ENCODE results near the gene CPD.

The CPD gene

DNA sequence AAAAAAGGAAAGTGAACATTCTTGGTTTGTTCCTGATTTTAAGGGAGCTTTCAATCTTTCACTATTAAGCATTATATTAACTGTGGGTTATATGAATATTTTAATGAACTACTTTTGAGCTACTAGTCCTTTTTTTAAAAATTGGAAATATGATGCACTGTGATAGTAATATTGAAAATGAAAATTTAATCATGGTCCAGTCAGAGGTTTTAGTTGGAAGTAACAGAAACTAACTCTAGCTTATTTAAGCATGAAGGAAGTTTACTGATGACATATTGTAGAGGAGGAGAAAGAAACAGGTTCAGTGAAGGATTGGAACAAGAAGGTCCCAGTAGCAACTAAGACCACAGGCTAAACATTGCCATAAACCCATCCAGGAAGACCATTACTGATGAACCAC, 24.0 kb upstream of the CPD start:
- no peak for DNase-seq (ENCODE audit: low read depth in 2 of 2)

DNA sequence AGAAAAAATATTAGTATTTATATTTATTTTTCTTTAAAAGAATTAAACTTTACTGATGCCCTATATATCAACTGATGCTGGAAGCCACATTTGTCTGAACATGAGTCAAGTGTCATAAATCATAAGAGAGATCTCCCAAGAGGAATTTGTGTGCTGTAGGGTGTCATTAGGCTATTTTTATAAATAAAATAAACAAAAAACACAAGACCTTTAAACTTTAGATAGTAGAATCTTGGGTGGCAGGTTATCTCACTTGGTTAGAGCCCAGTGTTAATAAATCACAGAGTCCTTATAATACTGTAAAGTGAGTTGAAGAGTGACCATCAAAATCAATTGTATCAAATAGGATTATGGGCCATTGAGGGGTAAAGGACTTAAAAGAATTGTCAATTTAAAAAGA, 21.3 kb upstream of the CPD start:
- no peak for DNase-seq (ENCODE audit: low read depth in 2 of 2)

DNA sequence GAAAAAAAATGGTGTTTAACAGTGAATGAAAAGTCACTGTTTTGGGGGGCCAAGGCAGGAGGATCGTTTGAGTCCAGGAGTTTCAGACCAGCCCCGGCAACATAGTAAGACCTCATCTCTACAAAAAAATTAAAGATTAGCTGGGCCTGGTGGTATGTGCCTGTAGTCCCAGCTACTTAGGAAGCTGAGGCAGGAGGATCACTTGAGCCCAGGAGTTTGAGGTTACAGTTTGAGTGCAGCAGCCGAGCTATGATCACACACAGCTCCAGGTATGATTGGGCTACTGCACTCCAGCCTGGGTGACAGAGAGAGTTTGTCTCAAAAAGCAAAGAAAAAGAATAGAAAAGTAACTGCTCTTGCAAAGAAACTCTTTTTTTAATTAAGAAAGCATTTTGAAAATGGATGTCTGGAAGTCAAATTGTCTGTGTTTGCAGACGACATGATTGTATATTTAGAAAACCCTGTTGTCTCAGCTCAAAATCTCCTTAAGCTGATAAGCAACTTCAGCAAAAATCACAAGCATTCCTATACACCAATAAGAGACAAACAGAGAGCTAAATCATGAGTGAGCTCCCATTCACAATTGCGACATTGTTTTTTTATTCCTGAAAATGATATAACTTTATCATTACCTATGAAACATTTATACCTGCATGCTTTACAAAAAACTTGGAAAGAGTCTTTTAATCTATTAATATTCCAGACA, 20.5 kb upstream of the CPD start:
- DNase-seq (ENCODE audit: low read depth in 2 of 2) = no peak

GRCh38 chr17:30360086-30360808, 18.5 kb upstream of the CPD start:
- no peak for DNase-seq (ENCODE audit: low read depth in 2 of 2)

- DNase-seq (ENCODE audit: low read depth in 2 of 2) = no peak
Measured at GRCh38 chr17:30361766-30362279, 16.9 kb upstream of the CPD start.

GRCh38 chr17:30363715-30364202, 15.0 kb upstream of the CPD start:
- peak; percentile 53 to 75 for DNase-seq (ENCODE audit: low read depth in 2 of 2)

- no peak for DNase-seq (ENCODE audit: low read depth in 2 of 2)
Measured at GRCh38 chr17:30366536-30366935, 12.2 kb upstream of the CPD start.

- no peak for DNase-seq (ENCODE audit: low read depth in 2 of 2)
Measured at GRCh38 chr17:30368912-30369720, 9.6 kb upstream of the CPD start.

GRCh38 chr17:30369995-30370394, 8.7 kb upstream of the CPD start:
- no peak for DNase-seq (ENCODE audit: low read depth in 2 of 2)

DNA sequence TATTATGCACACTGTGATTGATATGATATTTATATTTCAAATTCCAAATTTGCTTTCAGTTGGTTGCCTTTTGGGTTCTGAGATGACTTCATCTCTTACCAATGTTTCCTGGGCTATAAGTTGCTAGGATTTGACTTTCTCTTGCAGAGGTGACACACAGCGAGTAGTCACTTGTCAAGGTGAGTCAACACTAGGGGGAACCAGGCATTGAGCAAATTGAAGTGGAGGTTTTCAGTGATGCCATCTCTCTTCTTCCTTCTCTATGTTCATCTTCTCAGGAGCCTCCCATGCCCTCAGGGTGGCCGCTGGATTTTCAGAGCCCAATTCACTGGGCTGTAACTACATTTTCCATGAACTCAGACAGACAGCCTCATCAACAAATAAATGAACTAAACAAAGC, 6.0 kb upstream of the CPD start:
- DNase-seq (ENCODE audit: low read depth in 2 of 2) = no peak

DNA sequence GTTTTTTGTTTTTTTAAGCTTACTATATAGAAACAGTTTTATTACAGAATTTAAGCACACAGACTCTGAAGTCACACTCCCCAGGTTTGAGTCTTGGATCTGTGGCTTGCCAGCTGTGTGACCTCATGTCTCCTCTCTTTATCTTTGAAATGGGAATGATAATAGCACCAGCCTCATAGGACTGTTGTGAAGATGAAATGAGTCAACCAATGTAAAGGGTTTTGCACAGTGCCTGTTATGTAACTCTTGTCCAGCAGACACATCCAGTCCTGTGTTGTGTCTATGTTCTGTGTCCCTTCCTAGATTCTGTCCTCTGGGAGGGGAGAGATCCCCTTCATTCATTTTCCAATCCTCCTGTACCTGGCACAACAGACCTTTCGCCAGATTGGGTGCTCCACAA, 3.1 kb upstream of the CPD start:
- no peak for DNase-seq (ENCODE audit: low read depth in 2 of 2)

DNA sequence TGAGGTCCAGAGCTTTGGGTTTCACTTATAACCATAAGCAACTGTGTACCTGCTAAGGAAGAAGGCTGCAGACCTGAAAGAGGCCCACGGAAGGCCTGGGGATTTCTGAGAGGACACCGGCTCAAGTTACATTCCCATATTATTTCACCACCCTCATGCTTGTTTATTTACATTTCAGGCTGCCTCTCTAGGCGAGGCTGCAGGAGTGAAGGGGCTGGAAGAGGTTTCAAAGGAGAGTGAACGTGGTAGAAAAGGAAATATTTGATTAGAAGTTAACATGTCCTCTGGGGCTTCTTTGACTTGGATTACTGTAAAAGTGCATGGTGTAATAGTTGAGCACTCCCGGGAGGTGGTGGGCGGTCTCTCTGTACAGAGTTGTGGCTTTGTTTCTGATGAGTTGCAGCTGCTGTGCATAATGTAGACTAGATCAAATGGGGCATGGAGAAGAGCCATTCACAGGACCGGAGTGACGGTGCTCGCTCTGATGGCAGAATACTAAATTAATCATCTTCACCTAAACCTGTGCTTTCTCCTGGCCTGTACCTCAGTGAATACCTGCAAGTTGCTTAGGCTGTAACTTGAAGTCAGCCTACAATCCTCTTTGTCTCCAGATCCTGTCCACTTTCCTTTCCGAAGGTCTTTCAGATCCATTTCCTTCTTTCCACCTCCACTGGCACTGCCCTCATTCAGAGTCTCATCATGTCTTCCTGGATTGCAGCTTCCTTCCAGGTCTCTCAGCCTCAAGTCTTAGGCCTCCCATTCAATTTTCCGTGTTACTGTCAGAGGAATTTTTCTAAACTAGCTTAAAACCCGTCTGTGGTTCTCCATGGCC, 1.9 kb upstream of the CPD start:
- DNase-seq (ENCODE audit: low read depth in 2 of 2) = peak in 1 of 2 donors; percentile 33

DNA sequence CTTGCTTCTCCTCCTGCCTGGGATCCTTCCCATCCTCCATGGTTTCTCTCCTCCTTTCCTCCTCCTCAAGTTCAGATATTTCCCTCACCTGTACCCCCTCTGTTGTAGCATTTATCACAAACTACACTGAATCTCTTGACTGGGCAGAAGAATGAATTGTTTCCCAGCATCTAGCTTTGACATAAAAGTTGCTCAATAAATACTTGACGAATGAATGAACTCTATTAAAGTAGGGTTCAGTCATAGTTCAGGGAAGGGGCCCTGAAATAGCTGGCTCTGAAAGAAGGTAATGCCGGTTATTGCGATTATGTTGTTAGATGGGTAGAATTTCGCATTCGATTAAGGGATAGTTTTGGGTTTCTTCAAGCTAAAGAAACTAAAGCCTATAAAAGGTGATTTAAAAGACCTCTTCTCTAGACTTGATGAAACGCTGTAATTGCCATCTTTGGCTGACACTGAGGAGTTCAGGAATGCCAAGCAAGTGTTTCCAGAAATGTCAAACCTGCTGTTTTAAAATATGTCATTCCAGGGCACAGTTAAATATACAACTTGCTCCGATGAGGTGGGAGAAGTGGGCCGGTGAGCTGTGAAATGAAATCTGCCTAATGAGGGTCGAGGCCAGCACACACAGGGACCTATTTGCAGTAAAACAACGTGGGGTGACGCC, 1.0 kb upstream of the CPD start:
- DNase-seq (ENCODE audit: low read depth in 2 of 2) = no peak

- peak; percentile 39 to 52 for DNase-seq (ENCODE audit: low read depth in 2 of 2)
Measured at GRCh38 chr17:30378241-30378824, 394 bp upstream of the CPD start.

GRCh38 chr17:30379303-30379902, 676 bp downstream of the CPD start:
- DNase-seq (ENCODE audit: low read depth in 2 of 2) = no peak

GRCh38 chr17:30379903-30380381, 1.2 kb downstream of the CPD start:
- DNase-seq (ENCODE audit: low read depth in 2 of 2) = no peak

GRCh38 chr17:30380643-30381339, 2.1 kb downstream of the CPD start:
- no peak for DNase-seq (ENCODE audit: low read depth in 2 of 2)

DNA sequence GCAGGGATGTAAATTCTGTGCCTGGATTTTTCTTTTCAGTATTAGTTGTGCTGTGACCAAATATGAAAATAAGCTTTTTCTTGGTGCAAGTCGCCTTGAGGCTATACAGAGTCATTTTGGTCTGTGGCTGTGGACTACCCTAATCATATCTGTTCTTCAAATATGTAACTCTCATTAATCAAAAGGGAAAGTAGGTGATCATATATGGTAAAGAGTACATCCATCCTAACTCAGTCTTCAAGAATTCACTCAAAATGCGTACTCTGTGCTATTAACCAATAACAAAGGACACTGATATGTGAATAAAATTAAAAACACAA, 2.6 kb downstream of the CPD start:
- no peak for DNase-seq (ENCODE audit: low read depth in 2 of 2)

DNA sequence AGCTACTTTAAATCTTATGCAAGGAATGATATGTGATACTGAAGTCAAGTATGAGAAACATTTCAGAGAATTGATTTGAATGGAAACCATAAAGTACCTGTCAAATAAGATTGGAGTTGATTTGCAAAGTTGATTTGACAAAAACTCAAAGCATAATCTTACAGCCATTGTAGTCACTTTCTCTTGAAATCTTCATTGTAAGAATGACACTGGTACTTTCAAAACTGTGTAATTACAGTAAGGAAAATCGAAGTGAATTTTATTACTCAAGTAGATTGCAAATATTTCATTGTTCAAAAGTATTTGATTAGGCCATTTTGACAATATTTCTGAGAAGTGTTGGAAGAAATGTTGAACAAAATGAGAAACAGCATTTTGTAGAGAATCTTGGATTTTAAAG, 3.6 kb downstream of the CPD start:
- no peak for DNase-seq (ENCODE audit: low read depth in 2 of 2)

All from stimulated activated CD4-positive, alpha-beta T cell treated with anti-CD3 and anti-CD28 coated beads, Interleukin-1b, Interleukin-23, amount 100 ng/mL, for 4 hours (primary cell).